ENCODE measurements around the gene KMT5B.

GRCh38 chr11:68159665-68160064 lies 53.4 kb downstream of the KMT5B start:
- TF ChIP-seq CTCF (IDR thresholded peaks at IDR 0.05) (no peak), POLR2A (IDR thresholded peaks at IDR 0.05) (no peak), POLR2AphosphoS5 (IDR thresholded peaks at IDR 0.05) (no peak), EP300 (IDR thresholded peaks at IDR 0.05) (no peak)
